ENCODE results near the gene JMJD1C.
A peak's percentile ranks its signal among the peaks of the same experiment; 100 is the strongest.

The JMJD1C gene

DNA sequence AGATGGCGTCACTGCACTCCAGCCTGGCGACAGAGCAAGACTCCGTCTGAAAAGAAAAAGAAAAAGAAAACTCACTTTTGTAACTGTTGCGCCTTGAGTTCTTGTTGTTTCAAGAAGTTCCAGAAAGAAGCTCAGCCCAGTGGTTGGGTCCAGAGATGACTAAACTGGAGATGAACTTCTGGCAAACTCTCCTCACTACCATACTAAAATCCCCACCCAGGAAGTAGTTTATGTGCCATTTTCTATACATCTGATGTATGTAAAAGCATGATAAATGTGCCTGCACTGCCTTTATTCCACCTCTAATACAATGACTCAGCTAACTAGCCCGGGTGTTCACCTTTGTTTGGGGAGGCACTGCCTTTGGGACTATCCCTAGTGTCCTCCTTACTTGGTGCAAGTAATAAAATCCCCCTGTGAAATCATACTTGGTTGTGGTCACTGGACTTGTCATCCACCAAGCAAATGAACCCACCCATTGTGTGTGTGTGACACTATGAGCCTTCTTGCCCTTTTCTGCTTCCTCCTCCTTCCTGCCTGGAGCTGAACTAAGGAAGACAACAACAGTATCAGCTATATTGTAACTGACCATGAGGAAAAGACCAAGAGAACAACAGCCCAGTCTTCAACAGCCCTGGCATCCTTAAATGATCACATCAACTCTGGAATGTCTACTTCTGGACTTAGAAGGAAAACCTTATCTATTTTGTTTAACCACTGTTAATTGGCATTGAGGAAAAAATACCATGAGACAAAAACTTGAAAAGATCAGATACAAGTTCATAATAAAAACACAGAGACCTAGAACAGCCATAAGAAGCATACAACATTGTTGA is 33.6 kb downstream of the JMJD1C start:
- Histone ChIP-seq H3K9me3 (ENCODE audit: control insufficient read depth, low read length) (no peaks in the 10 kb centered on the region), H3K36me3 (ENCODE audit: control insufficient read depth, insufficient read depth, low read length, severe bottlenecking) (no peaks in the 10 kb centered on the region), H3K9ac (ENCODE audit: low read length) (no peak overlapping the region), H3K27me3 (replicated peaks; ENCODE audit: control insufficient read depth, insufficient read depth, low read length) (no peaks in the 10 kb centered on the region), H3K4me1 (ENCODE audit: control insufficient read depth, insufficient read depth, low read length) (peaks cover 53% of the 10 kb centered on the region), H3K4me3 (ENCODE audit: low read length) (no peak overlapping the region)
- no peak for DNase-seq (ENCODE audit: low read depth)

DNA sequence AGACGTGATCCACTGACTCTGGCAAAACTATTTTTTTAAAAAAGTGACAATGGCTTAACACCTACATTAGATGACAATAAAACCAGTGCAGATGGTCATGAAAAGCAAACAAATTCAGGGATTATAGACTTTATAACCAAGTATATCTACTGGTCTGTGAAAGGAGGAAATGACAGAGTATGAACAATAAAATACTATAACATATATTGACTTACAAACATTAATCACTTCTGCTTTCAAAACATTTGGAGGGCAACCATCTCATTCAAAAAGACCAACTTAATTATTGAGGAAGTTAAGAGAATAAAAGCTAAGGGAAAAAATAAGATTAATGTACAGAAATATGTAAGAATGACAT is 34.8 kb downstream of the JMJD1C start:
- Histone ChIP-seq H3K9me3 (ENCODE audit: control insufficient read depth, low read length) (no peaks in the 10 kb centered on the region), H3K27me3 (replicated peaks; ENCODE audit: control insufficient read depth, insufficient read depth, low read length) (no peaks in the 10 kb centered on the region), H3K4me1 (ENCODE audit: control insufficient read depth, insufficient read depth, low read length) (peaks cover 53% of the 10 kb centered on the region), H3K36me3 (ENCODE audit: control insufficient read depth, insufficient read depth, low read length, severe bottlenecking) (no peaks in the 10 kb centered on the region), H3K4me3 (ENCODE audit: low read length) (peak overlapping the region; percentile 1), H3K9ac (ENCODE audit: low read length) (no peak overlapping the region)
- DNase-seq (ENCODE audit: low read depth), result no peak

DNA sequence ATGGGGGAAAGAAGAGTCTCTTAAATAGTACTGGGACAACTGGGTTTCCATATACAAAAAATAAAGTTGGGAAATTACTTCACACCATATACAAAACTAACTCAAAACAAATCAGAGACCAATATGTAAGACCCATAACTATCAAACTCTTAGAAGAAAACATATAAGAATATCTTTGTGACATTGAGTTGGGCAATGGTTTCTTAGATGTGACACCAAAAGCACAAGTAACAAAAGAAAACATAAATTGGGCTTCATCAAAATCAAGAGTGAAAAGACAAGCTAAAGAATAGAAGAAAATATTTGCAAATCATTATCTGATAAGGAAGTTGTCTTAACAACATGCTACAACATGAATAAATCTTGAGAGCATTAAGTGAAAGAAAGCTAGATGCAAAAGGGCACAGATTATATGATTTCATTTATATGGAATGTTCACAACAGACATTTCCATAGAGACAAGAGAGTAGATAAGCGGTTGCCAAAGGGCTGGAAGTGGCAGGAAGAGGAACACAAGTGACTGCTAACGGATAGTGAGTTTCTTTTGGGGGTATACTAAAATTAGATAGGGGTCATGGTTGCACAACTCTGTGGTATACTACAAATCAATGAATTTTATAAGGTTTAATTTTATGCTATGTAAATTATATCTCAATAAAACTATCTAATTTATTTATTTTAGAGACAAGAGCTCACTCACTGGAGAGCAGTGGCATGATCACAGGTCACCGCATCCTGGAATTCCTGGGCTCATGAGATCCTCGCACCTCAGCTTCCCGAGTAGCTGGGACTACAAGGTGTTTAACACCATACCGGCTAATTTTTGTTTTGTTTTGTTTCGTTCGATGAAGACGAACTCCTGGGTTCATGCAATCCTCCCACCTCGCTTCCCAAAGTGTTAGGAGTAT is 35.4 kb downstream of the JMJD1C start:
- no peaks in the 10 kb centered on the region for H3K36me3 ChIP-seq (ENCODE audit: control insufficient read depth, insufficient read depth, low read length, severe bottlenecking)
- no peaks in the 10 kb centered on the region for H3K27me3 ChIP-seq (replicated peaks; ENCODE audit: control insufficient read depth, insufficient read depth, low read length)
- H3K9me3 ChIP-seq (ENCODE audit: control insufficient read depth, low read length), result no peaks in the 10 kb centered on the region
- H3K4me3 ChIP-seq (ENCODE audit: low read length), result peak overlapping the region; percentile 49
- H3K4me1 ChIP-seq (ENCODE audit: control insufficient read depth, insufficient read depth, low read length), result peaks cover 59% of the 10 kb centered on the region
- no peak overlapping the region for H3K9ac ChIP-seq (ENCODE audit: low read length)
- peak; percentile 72 for DNase-seq (ENCODE audit: low read depth)

DNA sequence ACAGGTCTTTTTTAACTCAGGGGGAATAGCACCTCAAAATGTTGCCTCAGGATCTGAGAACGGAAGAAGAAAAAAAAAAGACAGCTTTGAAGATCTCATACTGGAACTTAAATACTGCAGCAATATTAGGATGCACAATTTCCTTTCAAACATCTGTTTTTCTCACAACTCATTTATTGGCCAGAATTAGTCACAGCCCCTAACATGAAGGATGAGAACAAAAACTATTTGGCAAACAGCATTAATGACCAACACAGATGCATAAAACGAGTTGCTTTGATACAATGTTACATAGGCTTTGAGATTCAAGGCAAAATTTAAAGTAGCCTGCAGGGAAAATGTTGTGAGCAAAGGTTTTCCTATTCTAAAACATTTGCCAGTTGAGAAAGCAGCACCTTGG is 36.5 kb downstream of the JMJD1C start:
- H3K36me3 ChIP-seq (ENCODE audit: control insufficient read depth, insufficient read depth, low read length, severe bottlenecking), result no peaks in the 10 kb centered on the region
- peaks cover 56% of the 10 kb centered on the region for H3K4me1 ChIP-seq (ENCODE audit: control insufficient read depth, insufficient read depth, low read length)
- no peaks in the 10 kb centered on the region for H3K27me3 ChIP-seq (replicated peaks; ENCODE audit: control insufficient read depth, insufficient read depth, low read length)
- no peak overlapping the region for H3K9ac ChIP-seq (ENCODE audit: low read length)
- H3K4me3 ChIP-seq (ENCODE audit: low read length), result peak overlapping the region; percentile 21
- no peak for DNase-seq (ENCODE audit: low read depth)
- H3K9me3 ChIP-seq (ENCODE audit: control insufficient read depth, low read length), result no peaks in the 10 kb centered on the region

- Histone ChIP-seq H3K27me3 (replicated peaks; ENCODE audit: control insufficient read depth, insufficient read depth, low read length) (no peaks in the 10 kb centered on the region), H3K4me1 (ENCODE audit: control insufficient read depth, insufficient read depth, low read length) (peaks cover 56% of the 10 kb centered on the region), H3K36me3 (ENCODE audit: control insufficient read depth, insufficient read depth, low read length, severe bottlenecking) (no peaks in the 10 kb centered on the region), H3K9me3 (ENCODE audit: control insufficient read depth, low read length) (no peaks in the 10 kb centered on the region), H3K4me3 (ENCODE audit: low read length) (no peak overlapping the region), H3K9ac (ENCODE audit: low read length) (no peak overlapping the region)
- no peak for DNase-seq (ENCODE audit: low read depth)
Observed at GRCh38 chr10:63427013-63427412, 38.8 kb downstream of the JMJD1C start.

- H3K4me1 ChIP-seq (ENCODE audit: control insufficient read depth, insufficient read depth, low read length), result peaks cover 50% of the 10 kb centered on the region
- no peak for DNase-seq (ENCODE audit: low read depth)
- H3K9me3 ChIP-seq (ENCODE audit: control insufficient read depth, low read length), result no peaks in the 10 kb centered on the region
- no peak overlapping the region for H3K4me3 ChIP-seq (ENCODE audit: low read length)
- no peaks in the 10 kb centered on the region for H3K36me3 ChIP-seq (ENCODE audit: control insufficient read depth, insufficient read depth, low read length, severe bottlenecking)
- H3K27me3 ChIP-seq (replicated peaks; ENCODE audit: control insufficient read depth, insufficient read depth, low read length), result no peaks in the 10 kb centered on the region
- H3K9ac ChIP-seq (ENCODE audit: low read length), result no peak overlapping the region
Observed at GRCh38 chr10:63425512-63425911, 40.3 kb downstream of the JMJD1C start.

DNA sequence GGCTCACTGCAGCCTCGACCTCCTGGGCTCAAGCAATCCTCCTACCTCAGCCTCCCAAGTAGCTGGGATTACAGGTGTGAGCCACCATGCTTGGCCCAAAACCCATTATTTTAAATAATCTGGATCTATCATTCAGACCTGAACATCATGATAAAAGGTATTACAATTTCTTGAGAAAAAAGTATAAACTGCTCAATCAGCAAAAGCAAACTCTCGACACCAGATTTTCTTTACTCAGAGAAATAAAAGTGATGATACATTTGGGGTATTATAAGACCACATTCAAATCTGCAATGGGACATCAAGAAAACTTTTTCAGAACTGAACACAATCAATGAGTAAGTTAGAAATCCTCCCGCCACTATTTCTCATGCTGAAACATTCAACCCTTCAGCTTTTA is 41.2 kb downstream of the JMJD1C start:
- H3K4me1 ChIP-seq (ENCODE audit: control insufficient read depth, insufficient read depth, low read length), result peaks cover 40% of the 10 kb centered on the region
- DNase-seq (ENCODE audit: low read depth), result no peak
- no peak overlapping the region for H3K9ac ChIP-seq (ENCODE audit: low read length)
- H3K27me3 ChIP-seq (replicated peaks; ENCODE audit: control insufficient read depth, insufficient read depth, low read length), result no peaks in the 10 kb centered on the region
- no peaks in the 10 kb centered on the region for H3K9me3 ChIP-seq (ENCODE audit: control insufficient read depth, low read length)
- H3K4me3 ChIP-seq (ENCODE audit: low read length), result no peak overlapping the region
- no peaks in the 10 kb centered on the region for H3K36me3 ChIP-seq (ENCODE audit: control insufficient read depth, insufficient read depth, low read length, severe bottlenecking)

- Histone ChIP-seq H3K27me3 (replicated peaks; ENCODE audit: control insufficient read depth, insufficient read depth, low read length) (no peaks in the 10 kb centered on the region), H3K4me1 (ENCODE audit: control insufficient read depth, insufficient read depth, low read length) (peaks cover 30% of the 10 kb centered on the region), H3K36me3 (ENCODE audit: control insufficient read depth, insufficient read depth, low read length, severe bottlenecking) (no peaks in the 10 kb centered on the region), H3K9me3 (ENCODE audit: control insufficient read depth, low read length) (no peaks in the 10 kb centered on the region), H3K4me3 (ENCODE audit: low read length) (no peak overlapping the region), H3K9ac (ENCODE audit: low read length) (no peak overlapping the region)
- no peak for DNase-seq (ENCODE audit: low read depth)
Observed at GRCh38 chr10:63423494-63423893, 42.3 kb downstream of the JMJD1C start.

GRCh38 chr10:63421591-63421990 is 44.2 kb downstream of the JMJD1C start:
- Histone ChIP-seq H3K9me3 (ENCODE audit: control insufficient read depth, low read length) (no peaks in the 10 kb centered on the region), H3K27me3 (replicated peaks; ENCODE audit: control insufficient read depth, insufficient read depth, low read length) (no peaks in the 10 kb centered on the region), H3K4me1 (ENCODE audit: control insufficient read depth, insufficient read depth, low read length) (peaks cover 25% of the 10 kb centered on the region), H3K4me3 (ENCODE audit: low read length) (no peak overlapping the region), H3K9ac (ENCODE audit: low read length) (no peak overlapping the region), H3K36me3 (ENCODE audit: control insufficient read depth, insufficient read depth, low read length, severe bottlenecking) (no peaks in the 10 kb centered on the region)
- no peak for DNase-seq (ENCODE audit: low read depth)

DNA sequence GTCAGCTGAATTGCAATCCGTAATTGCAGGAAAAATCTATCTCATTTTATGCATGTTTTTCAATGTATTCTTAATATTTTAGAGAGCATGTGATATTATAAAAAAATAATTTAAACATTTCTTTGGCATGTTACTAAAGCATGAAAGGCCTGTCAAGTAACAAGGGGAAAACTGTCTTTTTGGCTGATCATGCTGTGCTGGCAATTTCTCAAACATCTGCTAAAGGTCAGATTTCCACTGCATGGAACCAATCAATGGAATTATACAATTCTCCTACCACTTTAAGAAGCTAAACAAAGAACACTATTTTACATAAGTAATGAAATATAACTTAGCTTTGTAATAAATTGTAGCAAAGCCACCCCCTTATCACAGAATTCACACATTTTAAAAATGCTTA is 49.4 kb downstream of the JMJD1C start:
- Histone ChIP-seq H3K4me1 (ENCODE audit: control insufficient read depth, insufficient read depth, low read length) (peaks cover 40% of the 10 kb centered on the region), H3K9me3 (ENCODE audit: control insufficient read depth, low read length) (no peaks in the 10 kb centered on the region), H3K27me3 (replicated peaks; ENCODE audit: control insufficient read depth, insufficient read depth, low read length) (no peaks in the 10 kb centered on the region), H3K4me3 (ENCODE audit: low read length) (peak overlapping the region; percentile 38), H3K9ac (ENCODE audit: low read length) (peak overlapping the region; percentile 28), H3K36me3 (ENCODE audit: control insufficient read depth, insufficient read depth, low read length, severe bottlenecking) (no peaks in the 10 kb centered on the region)
- peak; percentile 68 for DNase-seq (ENCODE audit: low read depth)

DNA sequence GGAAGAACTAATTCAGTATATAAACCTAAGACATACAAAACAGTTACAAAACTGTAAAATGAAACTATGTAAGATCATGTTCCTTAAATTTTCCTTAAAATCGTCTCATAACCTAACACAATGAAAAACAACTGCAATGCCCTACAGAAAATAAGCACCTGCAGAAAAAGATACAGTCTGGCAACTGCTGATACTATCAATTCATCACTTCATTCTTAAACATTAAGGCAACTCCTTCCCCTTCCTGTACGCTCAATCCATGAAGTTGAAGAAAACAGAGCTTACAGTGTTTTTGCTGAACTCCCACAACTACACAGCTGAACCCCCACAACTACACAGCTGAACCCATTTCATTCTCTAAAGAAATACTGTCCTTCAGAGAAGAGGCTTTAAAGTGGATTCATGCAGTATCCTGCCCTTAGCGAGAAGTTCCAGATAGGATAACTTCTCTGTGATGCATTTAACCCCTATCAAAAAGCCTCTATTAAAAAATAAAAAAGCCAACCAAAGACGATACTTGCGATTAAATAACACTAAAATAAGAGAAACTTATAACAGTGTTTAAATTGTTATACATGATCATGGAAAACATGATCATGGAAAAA is 50.0 kb downstream of the JMJD1C start:
- Histone ChIP-seq H3K9me3 (ENCODE audit: control insufficient read depth, low read length) (no peaks in the 10 kb centered on the region), H3K9ac (ENCODE audit: low read length) (peak overlapping the region; percentile 28), H3K4me3 (ENCODE audit: low read length) (peak overlapping the region; percentile 38), H3K36me3 (ENCODE audit: control insufficient read depth, insufficient read depth, low read length, severe bottlenecking) (no peaks in the 10 kb centered on the region), H3K27me3 (replicated peaks; ENCODE audit: control insufficient read depth, insufficient read depth, low read length) (no peaks in the 10 kb centered on the region), H3K4me1 (ENCODE audit: control insufficient read depth, insufficient read depth, low read length) (peaks cover 39% of the 10 kb centered on the region)
- DNase-seq (ENCODE audit: low read depth), result no peak

Measured in adipocyte (in vitro differentiated cells).